PC-3 (cell line): ENCODE results near the gene TMEM150A.

Experiments
- EZH2phosphoT487 ChIP-seq: fragments of 300-600 bp; sonication (generic); IDR thresholded peaks from 2 replicates; pipeline ENCODE4 v1.6.1; 2018; ENCODE audit warnings: mild to moderate bottlenecking, antibody characterized with exemption, low read length, borderline replicate concordance
- TF ChIP-seq, protein P1 (sequence below): fragments of 300-600 bp; sonication (generic); conservative IDR thresholded peaks from 2 replicates; pipeline ENCODE4 v1.5.1; 2017; ENCODE audit warnings: antibody characterized with exemption, low read depth, mild to moderate bottlenecking, low read length

DNA sequence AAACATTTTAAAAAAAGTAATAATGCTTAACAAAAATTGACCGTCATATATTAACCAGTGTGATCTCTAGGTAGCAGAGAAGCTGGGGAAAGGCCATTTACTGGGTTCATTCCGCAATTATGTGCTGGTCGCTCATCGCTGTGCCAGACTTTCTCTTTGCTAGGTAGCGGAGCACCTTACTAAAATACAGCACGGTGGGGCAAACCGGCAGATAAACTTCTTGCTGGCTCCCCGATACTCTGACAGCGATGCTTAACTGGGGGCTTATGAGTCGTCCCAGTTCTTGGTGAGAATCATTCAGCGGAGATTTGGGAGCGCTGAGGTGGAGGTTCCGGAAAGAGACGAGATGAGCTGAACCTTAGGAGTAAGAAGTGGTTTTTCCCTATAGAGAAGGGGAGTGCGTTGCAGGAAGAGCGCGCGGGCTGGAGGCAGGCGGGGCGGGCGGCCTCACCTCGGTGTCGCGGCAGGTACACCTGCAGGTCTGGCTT is 8.8 kb upstream of the TMEM150A start:
- TF ChIP-seq, protein P1, sequence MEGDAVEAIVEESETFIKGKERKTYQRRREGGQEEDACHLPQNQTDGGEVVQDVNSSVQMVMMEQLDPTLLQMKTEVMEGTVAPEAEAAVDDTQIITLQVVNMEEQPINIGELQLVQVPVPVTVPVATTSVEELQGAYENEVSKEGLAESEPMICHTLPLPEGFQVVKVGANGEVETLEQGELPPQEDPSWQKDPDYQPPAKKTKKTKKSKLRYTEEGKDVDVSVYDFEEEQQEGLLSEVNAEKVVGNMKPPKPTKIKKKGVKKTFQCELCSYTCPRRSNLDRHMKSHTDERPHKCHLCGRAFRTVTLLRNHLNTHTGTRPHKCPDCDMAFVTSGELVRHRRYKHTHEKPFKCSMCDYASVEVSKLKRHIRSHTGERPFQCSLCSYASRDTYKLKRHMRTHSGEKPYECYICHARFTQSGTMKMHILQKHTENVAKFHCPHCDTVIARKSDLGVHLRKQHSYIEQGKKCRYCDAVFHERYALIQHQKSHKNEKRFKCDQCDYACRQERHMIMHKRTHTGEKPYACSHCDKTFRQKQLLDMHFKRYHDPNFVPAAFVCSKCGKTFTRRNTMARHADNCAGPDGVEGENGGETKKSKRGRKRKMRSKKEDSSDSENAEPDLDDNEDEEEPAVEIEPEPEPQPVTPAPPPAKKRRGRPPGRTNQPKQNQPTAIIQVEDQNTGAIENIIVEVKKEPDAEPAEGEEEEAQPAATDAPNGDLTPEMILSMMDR = no peak
- no peak for TF ChIP-seq EZH2phosphoT487
